Purkinje cell (primary cell): ENCODE measurements around the gene SORL1. TPM values are rescaled to one million over a fixed set of nuclear protein-coding genes. Genes with fewer than 3 reads are reported as not detected.

Experiments used
- polyA plus RNA-seq: library from polyadenylated mRNA; unstranded; fragments of >200 nt; fragmentation: Nextera tagmentation; gene quantifications from 2 replicates; pipeline ENCODE4 v1.2.1, GENCODE V29; 2014

The SORL1 gene, protein sequence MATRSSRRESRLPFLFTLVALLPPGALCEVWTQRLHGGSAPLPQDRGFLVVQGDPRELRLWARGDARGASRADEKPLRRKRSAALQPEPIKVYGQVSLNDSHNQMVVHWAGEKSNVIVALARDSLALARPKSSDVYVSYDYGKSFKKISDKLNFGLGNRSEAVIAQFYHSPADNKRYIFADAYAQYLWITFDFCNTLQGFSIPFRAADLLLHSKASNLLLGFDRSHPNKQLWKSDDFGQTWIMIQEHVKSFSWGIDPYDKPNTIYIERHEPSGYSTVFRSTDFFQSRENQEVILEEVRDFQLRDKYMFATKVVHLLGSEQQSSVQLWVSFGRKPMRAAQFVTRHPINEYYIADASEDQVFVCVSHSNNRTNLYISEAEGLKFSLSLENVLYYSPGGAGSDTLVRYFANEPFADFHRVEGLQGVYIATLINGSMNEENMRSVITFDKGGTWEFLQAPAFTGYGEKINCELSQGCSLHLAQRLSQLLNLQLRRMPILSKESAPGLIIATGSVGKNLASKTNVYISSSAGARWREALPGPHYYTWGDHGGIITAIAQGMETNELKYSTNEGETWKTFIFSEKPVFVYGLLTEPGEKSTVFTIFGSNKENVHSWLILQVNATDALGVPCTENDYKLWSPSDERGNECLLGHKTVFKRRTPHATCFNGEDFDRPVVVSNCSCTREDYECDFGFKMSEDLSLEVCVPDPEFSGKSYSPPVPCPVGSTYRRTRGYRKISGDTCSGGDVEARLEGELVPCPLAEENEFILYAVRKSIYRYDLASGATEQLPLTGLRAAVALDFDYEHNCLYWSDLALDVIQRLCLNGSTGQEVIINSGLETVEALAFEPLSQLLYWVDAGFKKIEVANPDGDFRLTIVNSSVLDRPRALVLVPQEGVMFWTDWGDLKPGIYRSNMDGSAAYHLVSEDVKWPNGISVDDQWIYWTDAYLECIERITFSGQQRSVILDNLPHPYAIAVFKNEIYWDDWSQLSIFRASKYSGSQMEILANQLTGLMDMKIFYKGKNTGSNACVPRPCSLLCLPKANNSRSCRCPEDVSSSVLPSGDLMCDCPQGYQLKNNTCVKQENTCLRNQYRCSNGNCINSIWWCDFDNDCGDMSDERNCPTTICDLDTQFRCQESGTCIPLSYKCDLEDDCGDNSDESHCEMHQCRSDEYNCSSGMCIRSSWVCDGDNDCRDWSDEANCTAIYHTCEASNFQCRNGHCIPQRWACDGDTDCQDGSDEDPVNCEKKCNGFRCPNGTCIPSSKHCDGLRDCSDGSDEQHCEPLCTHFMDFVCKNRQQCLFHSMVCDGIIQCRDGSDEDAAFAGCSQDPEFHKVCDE (N-terminal part only)
- 238 and 310 TPM in 2 replicates for polyA plus RNA-seq

GRCh38 chr11:121451986-121452608 lies at the start of gene SORL1:
SORL1 (plus strand) TSS chr11:121452314; CDS start chr11:121452332, 18 bp downstream.

GRCh38 chr11:121452609-121453150 lies 566 bp downstream of the SORL1 start, which contains the start of gene SORL1-AS1:
SORL1-AS1 (minus strand) TSS chr11:121452967.

Other genes starting within 250 kb of the SORL1 start
- 97.1 and 108 TPM in 2 replicates for gene SC5D, start 159.5 kb upstream of the SORL1 start, polyA plus RNA-seq